Keratinocyte (primary cell): ENCODE results near the gene PEDS1. TPM values are rescaled to one million over a fixed set of nuclear protein-coding genes. Genes with fewer than 3 reads are reported as not detected.
"Not testable (repeated sequence)": the region's sequence is repeated elsewhere in the genome, so short reads cannot be mapped to it uniquely, and the experiment has no call there.

ENCODE experiments used
- DNase-seq: peaks from one replicate; pipeline ENCODE4 v3.0.0-alpha.2; 2011; ENCODE audit warnings: low read depth, missing footprints, low spot score
- FAIRE-seq: peaks from 2 replicates; lab custom pipeline; 2011; peaks lifted over from hg19 to GRCh38; lab: Jason Lieb, UNC
- H2AFZ ChIP-seq: 2 replicates; pipeline ENCODE4 v1.6.0; 2012; ENCODE audit warnings: low read length, control low read depth, inconsistent platforms; ENCODE audit not compliant: control insufficient read depth
- H3K27ac ChIP-seq: 2 replicates; pipeline ENCODE4 v1.5.1; 2011; ENCODE audit warnings: low read length; ENCODE audit not compliant: control insufficient read depth, insufficient read depth
- H3K27me3 ChIP-seq: 3 replicates; pipeline ENCODE4 v1.6.0; 2011; ENCODE audit warnings: low read length; ENCODE audit not compliant: control insufficient read depth, insufficient read depth; ENCODE audit errors: extremely low read depth
- H3K36me3 ChIP-seq, 2 experiments: 2 replicates in 1 of 2; 3 replicates in 1 of 2; pipeline ENCODE4 v1.5.1; 2011; ENCODE audit warnings: low read length in 2 of 2, mild to moderate bottlenecking in 1 of 2; ENCODE audit not compliant: control insufficient read depth in 2 of 2, insufficient read depth in 2 of 2; ENCODE audit errors: extremely low read depth in 1 of 2
- H3K4me1 ChIP-seq: 3 replicates; pipeline ENCODE4 v1.5.1; 2011; ENCODE audit warnings: low read length; ENCODE audit not compliant: control insufficient read depth, insufficient read depth; ENCODE audit errors: extremely low read depth
- H3K4me2 ChIP-seq: 3 replicates; pipeline ENCODE4 v1.6.0; 2011; ENCODE audit warnings: low read depth, low read length; ENCODE audit not compliant: control insufficient read depth, insufficient read depth; ENCODE audit errors: extremely low read depth
- H3K4me3 ChIP-seq, 3 experiments: fragments of 200-600 bp in 1 of 3; sonication (generic) in 1 of 3; 2 replicates in 2 of 3; 3 replicates in 1 of 3; pipeline ENCODE4 v1.5.1; 2011 to 2016; ENCODE audit warnings: low read length in 3 of 3, mild to moderate bottlenecking in 3 of 3, control low read depth in 2 of 3, inconsistent platforms in 1 of 3, low read depth in 1 of 3, mixed read lengths in 1 of 3, mixed run types in 1 of 3, moderate library complexity in 1 of 3; ENCODE audit not compliant: control insufficient read depth in 2 of 3, insufficient read depth in 2 of 3; ENCODE audit errors: extremely low read depth in 1 of 3
- H3K79me2 ChIP-seq: 2 replicates; pipeline ENCODE4 v1.6.0; 2012; ENCODE audit warnings: low read length; ENCODE audit not compliant: control insufficient read depth, insufficient read depth
- H3K9ac ChIP-seq: 3 replicates; pipeline ENCODE4 v1.6.0; 2011; ENCODE audit warnings: low read length; ENCODE audit not compliant: control insufficient read depth, insufficient read depth; ENCODE audit errors: extremely low read depth
- H3K9me1 ChIP-seq: 3 replicates; pipeline ENCODE4 v1.6.0; 2011; ENCODE audit warnings: low read length; ENCODE audit not compliant: control insufficient read depth, insufficient read depth; ENCODE audit errors: extremely low read depth
- H3K9me3 ChIP-seq: 2 replicates; pipeline ENCODE4 v1.5.1; 2012; ENCODE audit warnings: low read depth, low read length; ENCODE audit not compliant: control insufficient read depth
- H4K20me1 ChIP-seq: 3 replicates; pipeline ENCODE4 v1.6.0; 2011; ENCODE audit warnings: low read length; ENCODE audit not compliant: control insufficient read depth, insufficient read depth; ENCODE audit errors: extremely low read depth
- EZH2 ChIP-seq: IDR thresholded peaks from one replicate; pipeline ENCODE4 v1.6.1; 2012; ENCODE audit warnings: inconsistent platforms, mild to moderate bottlenecking, low read length, moderate library complexity
- dilution Hi-C: fragments of 300-500 bp; cut with MboI; formaldehyde crosslinking; loops from one replicate; pipeline ENCODE4 v1.7.0; 2020; ENCODE audit warnings: low sequenced_read_pairs; ENCODE audit not compliant: extremely low pct_ligation_motif_present
- polyA plus RNA-seq, 5 experiments: library from polyadenylated mRNA; depleted of rRNA in 3 of 5; stranded (reverse) in 3 of 5; stranded (forward) in 1 of 5; unstranded in 1 of 5; fragments of >200 nt; gene quantifications; 1 replicate in 1 of 5; 2 replicates in 3 of 5; 3 replicates in 1 of 5; pipeline versions ENCODE4 v1.2.1 to v1.2.3, GENCODE V29; 2011 to 2012; ENCODE audit warnings: missing spikeins in 2 of 5, low read depth in 1 of 5, low replicate concordance in 1 of 5
- TF ChIP-seq, protein P1 (sequence below), 3 experiments: IDR thresholded peaks in 1 of 3; conservative IDR thresholded peaks in 1 of 3; optimal IDR thresholded peaks in 1 of 3; 2 replicates in 2 of 3; 3 replicates in 1 of 3; pipeline versions ENCODE3 to v1.5.1; 2011; ENCODE audit warnings: low read length in 3 of 3, mild to moderate bottlenecking in 3 of 3, moderate library complexity in 2 of 3, control low read depth in 1 of 3, inconsistent platforms in 1 of 3; ENCODE audit not compliant: insufficient read depth in 2 of 3; ENCODE audit errors: extremely low read depth in 1 of 3

The PEDS1 gene
- polyA plus RNA-seq, 1 donor (not counting 4 experiments of a cell fraction or from before 2014, with no cell fraction given), result 48.7 TPM

DNA sequence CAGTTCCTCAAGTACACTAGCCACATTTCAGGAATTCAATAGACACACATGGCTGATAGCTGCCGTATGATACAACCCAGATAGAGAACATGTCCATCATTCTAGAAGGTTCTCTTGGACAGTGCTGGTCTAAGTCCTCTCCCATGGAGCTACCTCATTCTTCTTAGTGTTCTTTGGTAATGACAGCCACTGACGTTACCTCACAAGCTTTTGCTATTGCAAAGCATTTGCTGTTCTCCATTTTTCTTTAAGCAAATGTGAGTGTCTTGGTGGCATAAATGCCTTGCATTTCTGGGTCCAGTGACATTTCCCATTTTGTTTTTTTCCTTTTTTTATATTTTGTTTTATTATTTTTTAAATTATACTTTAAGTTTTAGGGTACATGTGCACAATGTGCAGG is 28.8 kb upstream of the PEDS1 start:
- no peak overlapping the region for H3K27ac ChIP-seq
- dilution Hi-C loops, result no loop called here
- no peaks in the 10 kb centered on the region for H3K79me2 ChIP-seq
- H3K9me1 ChIP-seq, result no peaks in the 10 kb centered on the region
- TF ChIP-seq EZH2, result no peak
- TF ChIP-seq, protein P1, sequence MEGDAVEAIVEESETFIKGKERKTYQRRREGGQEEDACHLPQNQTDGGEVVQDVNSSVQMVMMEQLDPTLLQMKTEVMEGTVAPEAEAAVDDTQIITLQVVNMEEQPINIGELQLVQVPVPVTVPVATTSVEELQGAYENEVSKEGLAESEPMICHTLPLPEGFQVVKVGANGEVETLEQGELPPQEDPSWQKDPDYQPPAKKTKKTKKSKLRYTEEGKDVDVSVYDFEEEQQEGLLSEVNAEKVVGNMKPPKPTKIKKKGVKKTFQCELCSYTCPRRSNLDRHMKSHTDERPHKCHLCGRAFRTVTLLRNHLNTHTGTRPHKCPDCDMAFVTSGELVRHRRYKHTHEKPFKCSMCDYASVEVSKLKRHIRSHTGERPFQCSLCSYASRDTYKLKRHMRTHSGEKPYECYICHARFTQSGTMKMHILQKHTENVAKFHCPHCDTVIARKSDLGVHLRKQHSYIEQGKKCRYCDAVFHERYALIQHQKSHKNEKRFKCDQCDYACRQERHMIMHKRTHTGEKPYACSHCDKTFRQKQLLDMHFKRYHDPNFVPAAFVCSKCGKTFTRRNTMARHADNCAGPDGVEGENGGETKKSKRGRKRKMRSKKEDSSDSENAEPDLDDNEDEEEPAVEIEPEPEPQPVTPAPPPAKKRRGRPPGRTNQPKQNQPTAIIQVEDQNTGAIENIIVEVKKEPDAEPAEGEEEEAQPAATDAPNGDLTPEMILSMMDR (optimal IDR thresholded peaks at IDR 0.05 in 1 of 3, IDR thresholded peaks at IDR 0.05 in 1 of 3, conservative IDR thresholded peaks at IDR 0.05 in 1 of 3; ENCODE audit: extremely low read depth in 1 of 3, insufficient read depth in 2 of 3, low read length in 3 of 3), result no peak
- no peak overlapping the region for H3K4me3 ChIP-seq
- no peak overlapping the region for H3K4me2 ChIP-seq
- H3K9me3 ChIP-seq, result no peaks in the 10 kb centered on the region
- H2AFZ ChIP-seq, result no peak overlapping the region
- no peak overlapping the region for H3K9ac ChIP-seq
- FAIRE-seq, result no peak
- no peaks in the 10 kb centered on the region for H4K20me1 ChIP-seq
- peaks cover 2% of the 10 kb centered on the region for H3K4me1 ChIP-seq
- no peak for DNase-seq
- no peaks in the 10 kb centered on the region for H3K27me3 ChIP-seq
- H3K36me3 ChIP-seq, result no peaks in the 10 kb centered on the region

DNA sequence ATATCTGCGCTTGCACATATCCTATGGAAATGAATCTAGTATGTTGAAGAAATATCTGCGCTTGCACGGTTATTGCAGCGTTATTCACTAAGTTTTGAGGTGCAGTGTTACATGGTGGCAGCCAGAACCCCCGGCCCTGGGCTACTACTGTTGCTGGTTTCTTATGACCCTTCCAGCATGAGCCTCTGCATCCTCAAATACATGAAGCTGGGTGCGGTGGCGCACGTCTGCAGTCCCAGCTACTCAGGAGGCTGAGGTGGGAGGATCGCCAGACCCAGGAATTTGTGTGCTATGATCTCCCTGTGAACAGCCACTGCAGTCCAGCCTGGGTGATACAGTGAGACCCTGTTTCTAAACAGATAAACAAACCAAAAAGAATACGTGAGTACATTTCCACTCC is 27.8 kb upstream of the PEDS1 start:
- Histone ChIP-seq H3K27me3 (no peaks in the 10 kb centered on the region), H3K4me1 (no peaks in the 10 kb centered on the region), H3K27ac (no peak overlapping the region), H3K36me3 (no peaks in the 10 kb centered on the region), H3K4me2 (no peak overlapping the region), H3K9ac (no peak overlapping the region), H3K4me3 (no peak overlapping the region), H3K9me3 (no peaks in the 10 kb centered on the region), H2AFZ (no peak overlapping the region), H4K20me1 (no peaks in the 10 kb centered on the region), H3K9me1 (no peaks in the 10 kb centered on the region), H3K79me2 (no peaks in the 10 kb centered on the region)
- FAIRE-seq, result no peak
- dilution Hi-C loops, result no loop called here
- TF ChIP-seq, protein P1 (optimal IDR thresholded peaks at IDR 0.05 in 1 of 3, IDR thresholded peaks at IDR 0.05 in 1 of 3, conservative IDR thresholded peaks at IDR 0.05 in 1 of 3; ENCODE audit: extremely low read depth in 1 of 3, insufficient read depth in 2 of 3, low read length in 3 of 3), result no peak
- no peak for TF ChIP-seq EZH2
- no peak for DNase-seq

GRCh38 chr20:50178672-50179071 is 25.1 kb upstream of the PEDS1 start:
- H2AFZ ChIP-seq, H3K4me2 ChIP-seq, H4K20me1 ChIP-seq, H3K79me2 ChIP-seq, H3K9me1 ChIP-seq, H3K36me3 ChIP-seq, H3K4me1 ChIP-seq, H3K4me3 ChIP-seq, H3K27ac ChIP-seq, H3K27me3 ChIP-seq, DNase-seq, H3K9me3 ChIP-seq, dilution Hi-C loops, H3K9ac ChIP-seq, FAIRE-seq: not testable (repeated sequence)
